ENCODE data around the gene TRIP11. TPM values are rescaled to one million over a fixed set of nuclear protein-coding genes. Genes with fewer than 3 reads are reported as not detected.

TRIP11 gene
- total and polyA plus RNA-seq, 7 donors: 6.8 to 54.8 (median 47.5) TPM

- intact Hi-C loops (cut with DNase I): no loop called here
- H3K36me3 ChIP-seq (ENCODE audit: insufficient read depth in 1 of 2, low read depth in 1 of 2): peaks cover 2 to 26% of the 10 kb centered on the region in 2 donors
- ATAC-seq (no peak), DNase-seq (no peak)
- H3K9me3 ChIP-seq: no peaks in the 10 kb centered on the region
- H3K4me3 ChIP-seq: no peak overlapping the region
- H3K4me1 ChIP-seq: no peaks in the 10 kb centered on the region
- no peak overlapping the region for H3K27ac ChIP-seq
- 76 to 78% (median 78%) methylated on average over 1 of the region's 1 CpG for WGBS, 3 donors
- no peaks in the 10 kb centered on the region for H3K27me3 ChIP-seq (ENCODE audit: insufficient read depth in 3 of 3, low read length in 2 of 3)
- TF ChIP-seq CTCF (IDR thresholded peaks at IDR 0.05): no peak
Measured at GRCh38 chr14:91964011-91964410, 75.8 kb downstream of the TRIP11 start.

DNA sequence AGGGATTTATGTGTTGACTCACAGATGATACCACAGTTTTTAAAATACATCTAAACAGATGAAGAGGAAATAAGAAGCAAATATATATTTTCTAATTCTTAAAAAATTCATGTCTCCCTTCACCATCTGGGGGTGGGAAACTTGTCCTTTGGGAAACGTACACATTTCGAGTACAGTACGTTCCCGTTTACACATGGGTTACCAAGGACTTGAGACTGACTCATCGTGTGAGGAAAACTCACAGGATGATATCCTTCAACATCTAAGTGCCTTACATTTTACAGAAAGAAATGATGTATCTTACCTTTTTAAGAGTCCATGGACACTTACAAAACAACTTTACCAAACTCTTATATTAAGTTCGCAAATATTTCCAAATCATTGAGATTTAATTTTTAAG lies 76.4 kb downstream of the TRIP11 start:
- H3K27ac ChIP-seq: no peak overlapping the region
- no peak for DNase-seq
- H3K36me3 ChIP-seq (ENCODE audit: insufficient read depth in 1 of 2, low read depth in 1 of 2): peaks cover 2 to 20% of the 10 kb centered on the region in 2 donors
- no peak overlapping the region for H3K4me3 ChIP-seq
- H3K9me3 ChIP-seq: no peaks in the 10 kb centered on the region
- H3K27me3 ChIP-seq (ENCODE audit: insufficient read depth in 3 of 3, low read length in 2 of 3): no peaks in the 10 kb centered on the region
- intact Hi-C loops (cut with DNase I): no loop called here
- no peak for ATAC-seq
- WGBS, 3 donors: 62 to 75% (median 67%) methylated on average over 6 of the region's 6 CpGs
- TF ChIP-seq CTCF (IDR thresholded peaks at IDR 0.05): no peak
- H3K4me1 ChIP-seq: no peaks in the 10 kb centered on the region

DNA sequence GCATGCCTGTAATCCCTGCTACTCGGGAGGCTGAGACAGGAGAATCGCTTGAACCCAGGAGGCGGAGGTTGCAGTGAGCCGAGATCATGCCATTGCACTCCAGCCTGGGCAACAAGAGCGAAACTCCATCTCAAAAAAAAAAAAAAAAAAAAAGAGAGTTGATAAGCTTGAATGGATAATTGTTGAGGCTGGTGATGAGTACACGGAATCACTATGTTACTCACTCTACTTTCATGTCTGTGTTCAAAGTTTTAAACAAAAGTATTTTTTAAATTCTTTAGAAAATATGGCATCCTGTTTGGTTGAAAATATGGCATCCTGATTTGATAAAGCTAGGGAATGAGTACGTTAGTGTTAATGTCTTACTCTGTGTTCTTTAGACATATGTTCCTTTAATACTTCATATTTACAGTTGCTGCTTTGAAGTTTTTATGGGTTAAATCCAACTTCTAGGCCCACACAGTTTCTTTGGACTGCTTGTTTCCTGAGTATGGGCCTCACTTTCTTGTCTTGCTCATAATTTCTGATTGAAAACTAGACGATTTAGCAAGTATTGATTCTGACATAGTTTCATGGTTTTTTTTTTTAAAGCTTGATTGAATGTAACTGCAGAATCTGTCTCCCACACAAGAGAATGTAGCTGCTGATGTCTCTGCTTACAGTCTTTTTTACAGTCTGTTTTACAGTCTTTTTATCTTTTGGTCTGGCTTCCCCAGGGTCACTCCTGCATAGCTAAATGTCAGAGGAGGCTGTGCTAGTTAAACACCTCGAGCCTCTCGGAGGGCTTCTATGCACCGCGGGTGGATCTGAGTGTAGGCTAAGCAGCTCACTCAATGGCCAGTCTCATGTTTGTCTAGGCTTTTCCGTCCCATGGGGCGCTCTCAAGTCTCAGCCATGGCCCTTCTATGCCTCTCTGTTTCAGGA lies 78.3 kb downstream of the TRIP11 start:
- Histone ChIP-seq H3K27ac (no peak overlapping the region), H3K27me3 (ENCODE audit: insufficient read depth in 3 of 3, low read length in 2 of 3) (no peaks in the 10 kb centered on the region), H3K9me3 (no peaks in the 10 kb centered on the region), H3K36me3 (ENCODE audit: insufficient read depth in 1 of 2, low read depth in 1 of 2) (peaks cover 0 to 4% of the 10 kb centered on the region in 2 donors), H3K4me1 (no peaks in the 10 kb centered on the region), H3K4me3 (no peak overlapping the region)
- DNase-seq (no peak), ATAC-seq (peak in 1 of 4 donors; percentile 26)
- no peak for TF ChIP-seq CTCF (IDR thresholded peaks at IDR 0.05)
- 56 to 65% (median 62%) methylated on average over 9 to 14 of the region's 14 CpGs for WGBS, 3 donors
- intact Hi-C loops (cut with DNase I): no loop called here

GRCh38 chr14:91957876-91958313 lies 82.0 kb downstream of the TRIP11 start:
- H3K36me3 ChIP-seq (ENCODE audit: insufficient read depth in 1 of 2, low read depth in 1 of 2): no peaks in the 10 kb centered on the region
- ATAC-seq (no peak), DNase-seq (no peak)
- H3K4me1 ChIP-seq: no peaks in the 10 kb centered on the region
- no peaks in the 10 kb centered on the region for H3K9me3 ChIP-seq
- no peak overlapping the region for H3K27ac ChIP-seq
- TF ChIP-seq CTCF (IDR thresholded peaks at IDR 0.05): no peak
- H3K4me3 ChIP-seq: no peak overlapping the region
- 80 to 87% (median 80%) methylated on average over 9 of the region's 9 CpGs for WGBS, 3 donors
- intact Hi-C loops (cut with DNase I): no loop called here
- H3K27me3 ChIP-seq (ENCODE audit: insufficient read depth in 3 of 3, low read length in 2 of 3): peaks cover 0 to 3% (median 0%) of the 10 kb centered on the region in 3 donors
